ENCODE results near the gene TPP1. TPM values are rescaled to one million over a fixed set of nuclear protein-coding genes. Genes with fewer than 3 reads are reported as not detected.

Gene TPP1
- total and polyA plus RNA-seq, 10 of the 15 experiments (the other 5 are each of a cell fraction or from before 2014, with no cell fraction given), result 7.5 to 64.6 (median 38.3) TPM

DNA sequence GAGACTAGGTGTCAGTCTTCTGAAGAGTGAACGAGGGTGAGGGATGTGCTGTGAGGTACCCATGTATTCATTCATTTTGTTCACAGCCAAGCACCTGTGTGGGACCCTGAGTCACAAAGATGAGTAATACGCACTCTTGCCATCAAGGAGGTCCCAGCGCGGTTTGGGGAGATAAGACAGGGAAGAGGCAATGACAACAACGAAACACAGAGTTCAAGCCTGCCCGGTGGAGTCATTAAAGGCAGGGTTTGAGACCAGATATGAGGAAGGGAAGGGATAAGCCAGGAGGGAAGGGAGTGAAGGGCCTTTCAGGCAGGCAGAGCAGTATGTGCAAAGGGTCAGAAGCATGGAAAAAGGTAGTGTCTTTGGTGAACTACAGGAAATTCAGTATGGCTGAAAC is 31.8 kb upstream of the TPP1 start:
- H3K4me3 ChIP-seq, result no peak overlapping the region
- ATAC-seq (no peak), DNase-seq (ENCODE audit: low read depth, low spot score) (no peak), FAIRE-seq (no peak)
- intact Hi-C loops (cut with micrococcal nuclease; ENCODE audit: unreplicated experiment), result no loop called here
- SMC1A ChIA-PET (ENCODE audit: uncharacterized antibody, unreplicated experiment), result interaction anchor here (1.4 kb wide), 1 partner anchor 31 kb away, joined by 3 read pairs; the partner anchor contains the start of gene TPP1
- H3K27ac ChIP-seq (ENCODE audit: control insufficient read depth, insufficient read depth), result no peak overlapping the region
- CTCF ChIA-PET, result interaction anchor here (4.7 kb wide), 1 partner anchor 8 kb away, joined by 22 read pairs; no protein-coding TSS in a partner anchor
- no peak overlapping the region for H3K4me2 ChIP-seq (ENCODE audit: control insufficient read depth, insufficient read depth)
- in situ Hi-C loops (cut with MboI), result no loop called here
- no peaks in the 10 kb centered on the region for H3K79me2 ChIP-seq (ENCODE audit: control insufficient read depth, insufficient read depth, low read length)
- no peak overlapping the region for H3K9ac ChIP-seq (ENCODE audit: control insufficient read depth, insufficient read depth, low read length)
- 51% methylated on average over 6 of the region's 6 CpGs for WGBS (ENCODE audit: insufficient coverage, insufficient replicate concordance, low lambda C conversion rate, missing lambda C conversion rate)
- H3K4me1 ChIP-seq (ENCODE audit: control insufficient read depth, insufficient read depth, low read length), result peaks cover 15% of the 10 kb centered on the region
- POLR2A ChIA-PET, result no interaction called here
- no peaks in the 10 kb centered on the region for H4K20me1 ChIP-seq (ENCODE audit: control insufficient read depth, insufficient read depth)
- BruUV-seq (replicated peaks), result no TSS peak
- no peaks in the 10 kb centered on the region for H3K36me3 ChIP-seq (ENCODE audit: control insufficient read depth in 2 of 2, insufficient read depth in 2 of 2, low read length in 1 of 2)
- TF ChIP-seq GABPA (IDR thresholded peaks at IDR 0.05; ENCODE audit: low read depth) (no peak), NFYA (IDR thresholded peaks at IDR 0.05; ENCODE audit: borderline replicate concordance, low read depth, low read length) (no peak), BMI1 (IDR thresholded peaks at IDR 0.05; ENCODE audit: borderline replicate concordance) (no peak), BRCA1 (IDR thresholded peaks at IDR 0.05; ENCODE audit: low read depth, low read length) (no peak), POLR2AphosphoS5 (IDR thresholded peaks at IDR 0.05; ENCODE audit: low read length) (no peak), HDAC6 (IDR thresholded peaks at IDR 0.05; ENCODE audit: unreplicated experiment) (no peak), POLR2A (IDR thresholded peaks at IDR 0.05; ENCODE audit: low read depth, low read length) (no peak), ATF2 (IDR thresholded peaks at IDR 0.05; ENCODE audit: low read length) (no peak), EGR1 (IDR thresholded peaks at IDR 0.05; ENCODE audit: borderline replicate concordance in 1 of 2, low read depth in 2 of 2, low read length in 2 of 2) (no peak), SP1 (IDR thresholded peaks at IDR 0.05; ENCODE audit: low read depth, low read length) (no peak), EP300 (IDR thresholded peaks at IDR 0.05; ENCODE audit: borderline replicate concordance in 1 of 2, control insufficient read depth in 1 of 2, low read depth in 2 of 2, low read length in 2 of 2) (no peak), TCF12 (IDR thresholded peaks at IDR 0.05; ENCODE audit: low read depth, low read length) (no peak), KAT2A (conservative IDR thresholded peaks at IDR 0.05; ENCODE audit: control insufficient read depth, low read depth, low read length) (no peak)
- TF ChIP-seq, protein P1, sequence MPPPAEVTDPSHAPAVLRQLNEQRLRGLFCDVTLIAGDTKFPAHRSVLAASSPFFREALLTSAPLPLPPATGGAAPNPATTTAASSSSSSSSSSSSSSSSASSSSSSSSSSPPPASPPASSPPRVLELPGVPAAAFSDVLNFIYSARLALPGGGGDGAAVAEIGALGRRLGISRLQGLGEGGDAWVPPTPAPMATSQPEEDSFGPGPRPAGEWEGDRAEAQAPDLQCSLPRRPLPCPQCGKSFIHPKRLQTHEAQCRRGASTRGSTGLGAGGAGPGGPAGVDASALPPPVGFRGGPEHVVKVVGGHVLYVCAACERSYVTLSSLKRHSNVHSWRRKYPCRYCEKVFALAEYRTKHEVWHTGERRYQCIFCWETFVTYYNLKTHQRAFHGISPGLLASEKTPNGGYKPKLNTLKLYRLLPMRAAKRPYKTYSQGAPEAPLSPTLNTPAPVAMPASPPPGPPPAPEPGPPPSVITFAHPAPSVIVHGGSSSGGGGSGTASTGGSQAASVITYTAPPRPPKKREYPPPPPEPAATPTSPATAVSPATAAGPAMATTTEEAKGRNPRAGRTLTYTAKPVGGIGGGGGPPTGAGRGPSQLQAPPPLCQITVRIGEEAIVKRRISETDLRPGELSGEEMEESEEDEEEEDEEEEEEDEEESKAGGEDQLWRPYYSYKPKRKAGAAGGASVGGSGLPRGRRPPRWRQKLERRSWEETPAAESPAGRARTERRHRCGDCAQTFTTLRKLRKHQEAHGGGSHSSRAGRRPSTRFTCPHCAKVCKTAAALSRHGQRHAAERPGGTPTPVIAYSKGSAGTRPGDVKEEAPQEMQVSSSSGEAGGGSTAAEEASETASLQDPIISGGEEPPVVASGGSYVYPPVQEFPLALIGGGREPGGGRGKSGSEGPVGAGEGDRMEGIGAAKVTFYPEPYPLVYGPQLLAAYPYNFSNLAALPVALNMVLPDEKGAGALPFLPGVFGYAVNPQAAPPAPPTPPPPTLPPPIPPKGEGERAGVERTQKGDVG (CRISPR knock-in tag; IDR thresholded peaks at IDR 0.05), result no peak
- TF ChIP-seq, protein P2, sequence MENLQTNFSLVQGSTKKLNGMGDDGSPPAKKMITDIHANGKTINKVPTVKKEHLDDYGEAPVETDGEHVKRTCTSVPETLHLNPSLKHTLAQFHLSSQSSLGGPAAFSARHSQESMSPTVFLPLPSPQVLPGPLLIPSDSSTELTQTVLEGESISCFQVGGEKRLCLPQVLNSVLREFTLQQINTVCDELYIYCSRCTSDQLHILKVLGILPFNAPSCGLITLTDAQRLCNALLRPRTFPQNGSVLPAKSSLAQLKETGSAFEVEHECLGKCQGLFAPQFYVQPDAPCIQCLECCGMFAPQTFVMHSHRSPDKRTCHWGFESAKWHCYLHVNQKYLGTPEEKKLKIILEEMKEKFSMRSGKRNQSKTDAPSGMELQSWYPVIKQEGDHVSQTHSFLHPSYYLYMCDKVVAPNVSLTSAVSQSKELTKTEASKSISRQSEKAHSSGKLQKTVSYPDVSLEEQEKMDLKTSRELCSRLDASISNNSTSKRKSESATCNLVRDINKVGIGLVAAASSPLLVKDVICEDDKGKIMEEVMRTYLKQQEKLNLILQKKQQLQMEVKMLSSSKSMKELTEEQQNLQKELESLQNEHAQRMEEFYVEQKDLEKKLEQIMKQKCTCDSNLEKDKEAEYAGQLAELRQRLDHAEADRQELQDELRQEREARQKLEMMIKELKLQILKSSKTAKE (IDR thresholded peaks at IDR 0.05; ENCODE audit: low read depth, poor library complexity, severe bottlenecking), result no peak
- H2AFZ ChIP-seq (ENCODE audit: control insufficient read depth, low read depth, low read length), result no peak overlapping the region
- H3K9me3 ChIP-seq (replicated peaks; ENCODE audit: control insufficient read depth, insufficient read depth, low read length), result no peaks in the 10 kb centered on the region
- RAD21 ChIA-PET (ENCODE audit: unreplicated experiment), result no interaction called here
- peaks cover 0 to 3% of the 10 kb centered on the region in 2 experiments; a peak in 3 of 4 replicates for H3K27me3 ChIP-seq (replicated peaks in 1 of 2; ENCODE audit: control insufficient read depth in 2 of 2, insufficient read depth in 2 of 2, low read length in 1 of 2)

Measured in GM12878 (cell line).